HG03439 (cell line): Measurements from ENCODE around the gene TACR1.
"Not testable (repeated sequence)": the region's sequence is repeated elsewhere in the genome, so short reads cannot be mapped to it uniquely, and the experiment has no call there.

Experiments
- ATAC-seq: cut with Tn5 transposase; IDR thresholded peaks from one replicate; pipeline ENCODE4 v1.9.1; 2021; ENCODE audit warnings: mild to moderate bottlenecking, moderate library complexity; ENCODE audit not compliant: unreplicated experiment

TACR1 gene

DNA sequence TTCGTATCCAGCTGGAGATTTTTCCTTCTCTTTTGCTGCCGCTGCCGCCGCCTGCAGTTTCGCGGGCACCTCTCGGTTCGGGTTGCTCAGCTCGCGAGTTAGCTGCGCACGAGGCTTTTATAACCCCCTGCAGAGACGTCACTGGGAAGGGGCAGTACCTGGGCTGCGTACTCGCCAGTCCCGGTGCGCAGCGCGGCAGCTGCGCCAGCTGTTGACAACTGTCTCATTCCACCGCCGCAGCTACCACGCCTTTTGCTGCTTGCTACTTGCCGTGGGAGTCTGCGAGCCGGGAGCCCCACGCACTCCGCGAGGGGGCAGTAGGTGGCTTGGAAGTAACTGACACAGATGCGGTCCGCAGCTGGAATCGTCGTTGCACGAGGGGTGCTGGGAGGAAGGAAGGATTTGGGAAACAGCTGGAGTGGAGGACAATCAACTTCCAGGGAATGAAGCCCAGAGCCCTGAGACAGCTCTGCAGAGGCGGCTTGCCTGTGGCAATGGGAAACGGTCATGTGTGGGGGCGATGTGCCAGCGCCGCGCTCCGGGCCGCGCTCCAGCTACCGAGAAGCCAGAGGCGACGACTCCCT is at the start of gene TACR1:
Gene TACR1, minus strand, starts transcription at position 93 of the 584 bp plus-strand sequence. CDS start 586 bp downstream, outside the sequence.
- peak; percentile 70 for ATAC-seq

DNA sequence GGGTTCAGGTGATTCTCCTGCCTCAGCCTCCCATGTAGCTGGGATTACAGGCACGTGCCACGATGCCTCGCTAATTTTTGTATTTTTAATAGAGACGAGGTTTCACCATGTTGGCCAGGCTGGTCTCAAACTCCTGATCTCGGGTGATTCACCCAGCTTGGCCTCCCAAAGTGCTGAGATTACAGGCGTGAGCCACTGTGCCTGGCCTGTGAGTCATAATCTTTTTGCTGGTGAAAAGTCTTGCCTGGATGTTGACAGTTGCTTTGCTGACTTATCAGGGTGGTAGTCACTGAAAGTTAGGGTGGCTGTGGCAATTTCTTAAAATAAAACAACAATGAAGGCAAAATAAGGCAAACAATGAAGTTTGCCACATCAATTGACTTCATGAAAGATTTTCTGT is 49.3 kb upstream of the TACR1 start:
- ATAC-seq = not testable (repeated sequence)

GRCh38 chr2:75246441-75247167 is 47.3 kb upstream of the TACR1 start:
- ATAC-seq = no peak

GRCh38 chr2:75243219-75243618 is 43.9 kb upstream of the TACR1 start:
- no peak for ATAC-seq

DNA sequence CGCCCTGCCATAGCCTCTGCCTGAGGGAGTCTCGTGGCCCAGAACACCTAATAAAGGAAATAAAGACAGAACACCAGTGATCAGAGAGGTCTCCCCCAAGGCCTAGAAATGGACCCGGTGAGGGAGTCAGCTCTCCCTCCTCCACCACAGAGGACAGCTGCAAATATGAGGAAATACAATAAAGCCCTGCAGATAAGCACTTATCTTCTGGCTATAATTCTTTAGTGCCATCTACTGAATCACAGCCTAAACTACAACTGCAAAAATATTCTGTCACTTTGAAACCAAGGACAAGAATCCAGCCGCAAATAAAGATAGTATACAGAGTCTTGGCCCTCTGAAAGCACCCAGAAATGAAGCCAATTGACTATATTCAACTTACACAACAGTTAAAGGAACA is 42.4 kb upstream of the TACR1 start:
- ATAC-seq = no peak

- no peak for ATAC-seq
These were observed 39.5 kb upstream of the TACR1 start for GRCh38 chr2:75238670-75239330.

GRCh38 chr2:75237296-75237695 is 38.0 kb upstream of the TACR1 start:
- ATAC-seq = no peak

DNA sequence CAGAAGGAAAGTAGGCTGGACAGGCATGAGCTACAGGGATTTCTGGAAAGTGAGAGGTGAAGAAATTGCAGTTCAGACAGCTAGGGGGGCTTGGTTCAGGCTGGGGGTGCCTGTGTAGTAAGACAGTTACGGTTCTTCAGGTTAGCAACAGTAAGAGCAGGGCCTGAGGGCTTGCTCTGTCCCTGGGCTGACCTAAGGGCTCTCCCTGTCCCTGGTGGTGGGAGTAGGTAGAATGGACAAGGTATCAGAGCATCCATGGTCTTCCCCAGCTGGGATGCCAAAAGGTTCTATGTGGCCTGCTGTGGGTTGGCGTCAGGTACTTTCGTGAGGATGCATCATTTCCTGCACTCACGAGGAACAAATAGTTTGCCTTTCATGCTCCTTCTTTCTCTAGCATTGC is 34.6 kb upstream of the TACR1 start:
- no peak for ATAC-seq

DNA sequence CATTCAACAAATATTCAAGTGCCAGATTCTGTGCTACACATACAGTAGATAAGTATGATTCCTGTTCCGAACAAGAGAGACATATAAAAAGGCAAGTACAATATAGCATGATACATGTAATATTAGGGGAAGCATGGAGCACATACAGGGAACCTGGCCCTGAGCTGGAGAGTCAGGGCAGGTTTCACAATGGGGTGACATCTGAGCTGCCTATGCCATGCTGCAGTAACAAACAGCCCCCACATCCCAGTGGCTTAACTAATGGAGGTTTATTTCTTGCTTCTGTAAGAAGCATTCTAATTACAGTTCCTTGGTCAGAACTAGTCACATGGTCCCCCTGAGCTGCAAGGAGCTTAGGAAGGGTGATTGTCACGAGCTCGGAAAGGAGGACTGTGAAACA is 27.3 kb upstream of the TACR1 start:
- no peak for ATAC-seq

DNA sequence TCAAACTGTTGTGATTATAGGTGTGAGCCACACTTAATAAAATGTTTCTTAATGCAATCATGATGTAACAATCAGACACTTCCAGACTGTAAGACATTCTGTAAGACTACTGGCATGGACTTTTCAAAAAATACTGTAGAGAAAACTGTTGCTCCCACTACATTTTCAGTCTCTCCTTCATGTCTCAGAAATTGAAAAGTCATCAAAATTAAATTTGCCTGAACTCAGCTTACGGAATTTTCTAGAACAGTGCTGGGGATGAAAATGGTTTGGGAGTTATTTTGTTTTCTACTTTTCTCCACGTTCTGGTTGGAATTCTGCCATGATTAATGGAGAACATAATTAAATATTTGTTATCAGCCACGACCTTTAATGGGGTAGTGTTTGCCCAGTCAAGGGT is 26.8 kb upstream of the TACR1 start:
- ATAC-seq = no peak

DNA sequence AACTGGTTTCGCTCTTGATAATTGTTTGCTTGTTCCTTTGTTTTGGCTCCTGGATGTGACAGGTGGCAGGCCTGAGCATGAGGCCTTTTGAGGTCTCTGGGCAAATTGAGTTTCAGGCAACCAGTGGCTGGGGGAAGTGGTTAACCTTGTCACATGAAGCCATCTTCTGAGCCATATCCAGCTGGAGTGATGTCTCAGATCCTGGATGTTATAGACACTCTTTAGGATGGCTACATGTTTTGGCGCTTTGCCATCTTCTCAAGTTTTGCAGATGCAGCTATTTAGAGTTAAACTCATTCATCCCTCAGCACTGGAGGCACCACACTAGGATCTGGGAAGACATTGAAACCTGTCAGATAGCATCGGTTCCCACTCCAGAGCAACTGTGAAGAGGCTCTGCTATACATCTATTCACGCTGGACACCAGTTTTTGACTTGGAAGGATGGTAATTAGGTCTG is 25.3 kb upstream of the TACR1 start:
- ATAC-seq = no peak

GRCh38 chr2:75222527-75222926 is 23.2 kb upstream of the TACR1 start:
- ATAC-seq = no peak

GRCh38 chr2:75221862-75222261 is 22.5 kb upstream of the TACR1 start:
- ATAC-seq = no peak

DNA sequence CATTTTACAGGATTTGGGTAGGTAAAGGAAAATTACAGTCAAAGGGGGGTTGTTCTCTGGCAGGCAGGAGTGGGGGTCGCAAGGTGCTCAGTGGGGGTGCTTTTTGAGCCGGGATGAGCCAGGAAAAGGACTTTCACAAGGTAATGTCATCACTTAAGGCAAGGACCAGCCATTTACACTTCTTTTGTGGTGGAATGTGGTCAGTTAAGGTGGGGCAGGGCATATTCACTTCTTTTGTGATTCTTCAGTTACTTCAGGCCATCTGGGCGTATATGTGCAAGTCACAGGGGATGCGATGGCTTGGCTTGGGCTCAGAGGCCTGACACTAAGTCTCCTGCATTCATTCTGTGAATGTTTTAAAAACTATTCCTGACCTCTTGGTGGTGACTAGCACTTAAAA is 19.9 kb upstream of the TACR1 start:
- ATAC-seq = not testable (repeated sequence)

- ATAC-seq = no peak
These were observed 12.0 kb upstream of the TACR1 start for GRCh38 chr2:75211266-75211770.

GRCh38 chr2:75210409-75210808 is 11.1 kb upstream of the TACR1 start:
- ATAC-seq = no peak

DNA sequence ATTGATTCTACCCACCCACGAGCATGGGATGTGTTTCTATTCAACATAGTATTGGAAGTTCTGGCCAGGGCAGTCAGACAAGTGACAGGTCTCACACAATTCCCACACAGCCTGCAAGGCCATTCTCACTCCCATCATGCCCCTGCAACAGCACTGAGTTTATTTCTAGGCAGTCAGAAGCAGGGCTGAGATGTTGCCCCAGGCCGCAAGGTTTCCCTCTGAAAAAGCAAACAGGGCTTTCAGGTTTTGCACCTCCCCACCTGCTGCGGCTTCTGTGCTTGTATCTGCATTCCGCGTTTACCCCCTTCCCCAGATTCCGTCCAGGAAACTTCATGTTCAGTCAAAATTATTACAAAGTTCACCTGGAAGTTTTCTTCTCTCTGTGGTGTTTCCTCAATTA is 9.4 kb upstream of the TACR1 start:
- ATAC-seq = no peak

DNA sequence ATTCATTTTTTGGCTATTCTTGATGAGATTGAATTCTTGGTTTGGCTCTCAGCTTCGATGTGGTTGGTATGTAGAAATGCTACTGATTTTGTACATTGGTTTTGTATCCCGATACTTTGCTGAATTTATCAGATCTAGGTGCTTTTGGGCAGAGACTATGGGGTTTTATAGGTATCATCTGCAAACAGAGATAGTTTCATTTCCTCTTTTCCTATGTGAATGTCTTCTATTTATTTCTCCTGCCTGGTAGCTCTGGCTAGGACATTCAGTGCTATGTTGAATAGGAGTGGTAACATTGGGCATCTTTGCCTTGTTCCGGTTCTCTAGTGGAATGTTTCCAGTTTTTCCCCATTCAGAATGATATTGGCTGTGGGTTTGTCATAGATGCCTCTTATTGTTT is 5.5 kb upstream of the TACR1 start:
- ATAC-seq = no peak

GRCh38 chr2:75202359-75202758 is 3.0 kb upstream of the TACR1 start:
- no peak for ATAC-seq

GRCh38 chr2:75200140-75201096 is 1.1 kb upstream of the TACR1 start:
- no peak for ATAC-seq
